ENCODE data around the gene UTY. TPM values are rescaled to one million over a fixed set of nuclear protein-coding genes. Genes with fewer than 3 reads are reported as not detected.

Gene UTY
- total and polyA plus RNA-seq, 2 of the 8 experiments (the other 6 are each of a cell fraction or from before 2014, with no cell fraction given): 7.2 to 20.4 TPM

DNA sequence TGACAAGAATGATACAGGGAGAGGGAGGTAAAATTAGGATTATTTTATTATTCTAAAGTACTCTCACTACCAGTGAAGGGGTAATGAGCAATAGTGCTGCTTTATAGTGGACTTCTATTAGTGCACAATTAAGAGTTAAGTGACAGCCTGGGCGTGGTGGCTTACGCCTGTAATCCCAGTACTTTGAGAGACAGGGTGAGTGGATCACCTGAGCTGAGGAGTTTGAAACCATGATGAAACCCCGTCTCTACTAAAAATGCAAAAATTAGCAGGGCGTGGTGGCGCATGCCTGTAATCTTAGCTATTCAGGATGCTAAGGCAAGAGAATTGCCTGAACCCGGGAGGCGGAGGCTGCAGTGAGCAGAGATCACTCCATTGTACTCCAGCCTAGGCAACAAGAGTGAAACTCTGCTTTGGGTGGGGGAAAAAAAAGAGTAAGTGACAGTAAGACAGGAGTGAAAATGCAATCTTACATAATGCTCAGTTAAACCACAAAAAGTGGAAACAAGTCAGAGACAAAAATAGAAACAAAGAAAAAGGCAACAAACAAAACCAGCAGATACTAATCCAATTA is 98.6 kb downstream of the UTY start:
- H2BK5ac ChIP-seq (ENCODE audit: low read depth, low read length): no peak overlapping the region
- H3K27me3 ChIP-seq (replicated peaks in 1 of 4; ENCODE audit: control insufficient read depth in 3 of 4, extremely low read depth in 1 of 4, insufficient read depth in 3 of 4, low read length in 3 of 4): no peaks in the 10 kb centered on the region
- H3K79me2 ChIP-seq (ENCODE audit: control insufficient read depth in 1 of 2, insufficient read depth in 2 of 2, low read length in 2 of 2): no peaks in the 10 kb centered on the region
- H3K27ac ChIP-seq (ENCODE audit: low read depth, low read length): no peak overlapping the region
- H3K36me3 ChIP-seq (ENCODE audit: control insufficient read depth in 2 of 4, insufficient read depth in 4 of 4, low read length in 3 of 4): 0 out of 8 replicates have a peak, but pooled peaks cover 0 to 3% (median 0%) of the 10 kb centered on the region in 4 experiments
- no peak overlapping the region for H2AFZ ChIP-seq (ENCODE audit: low read length)
- no peaks in the 10 kb centered on the region for H3K9me3 ChIP-seq (ENCODE audit: insufficient read depth in 2 of 2, low read depth in 1 of 2, low read length in 1 of 2)
- WGBS, 2 experiments (ENCODE audit: extremely low coverage in 1 of 2, insufficient coverage in 1 of 2, insufficient read length in 1 of 2, insufficient replicate concordance in 2 of 2, low coverage in 1 of 2, low lambda C conversion rate in 2 of 2, missing lambda C conversion rate in 1 of 2): 75% methylated on average over 7 of the region's 7 CpGs; no CpG with 5 or more reads in 1 of the 2 experiments
- H3K56ac ChIP-seq (replicated peaks; ENCODE audit: insufficient read length, low read depth, low read length): no peak overlapping the region
- no peak overlapping the region for H3K4ac ChIP-seq (replicated peaks; ENCODE audit: insufficient read length, low read depth, low read length)
- H3K9ac ChIP-seq (replicated peaks in 1 of 4; ENCODE audit: extremely low read depth in 1 of 4, low read depth in 3 of 4, low read length in 3 of 4): no peak overlapping the region
- no peaks in the 10 kb centered on the region for H3K79me1 ChIP-seq (ENCODE audit: low read depth, low read length)
- H3K14ac ChIP-seq (ENCODE audit: insufficient read length): no peak overlapping the region
- H3K4me1 ChIP-seq (replicated peaks in 1 of 4; ENCODE audit: control insufficient read depth in 3 of 4, insufficient read depth in 4 of 4, low read length in 3 of 4): no peaks in the 10 kb centered on the region; a peak in 1 of 7 replicates
- H2BK12ac ChIP-seq (ENCODE audit: low read depth, low read length): no peak overlapping the region
- H2BK120ac ChIP-seq (replicated peaks; ENCODE audit: low read depth, low read length): no peak overlapping the region
- H4K5ac ChIP-seq (ENCODE audit: insufficient read length, low read depth, low read length): no peak overlapping the region
- no peaks in the 10 kb centered on the region for H4K20me1 ChIP-seq (replicated peaks in 1 of 2; ENCODE audit: control insufficient read depth in 1 of 2, insufficient read depth in 2 of 2, low read length in 2 of 2)
- DNase-seq (ENCODE audit: low read depth in 1 of 2, low spot score in 2 of 2): no peak
- no peak for FAIRE-seq
- H3K23me2 ChIP-seq (ENCODE audit: low read depth, low read length): no peaks in the 10 kb centered on the region
- no peak overlapping the region for H2BK20ac ChIP-seq (ENCODE audit: low read length)
- H4K8ac ChIP-seq (ENCODE audit: extremely low read depth, insufficient read depth, low read length): no peak overlapping the region
- no peak overlapping the region for H3K18ac ChIP-seq (ENCODE audit: extremely low read depth, low read length)
- H2BK15ac ChIP-seq (ENCODE audit: low read length): no peak overlapping the region
- POLR2A ChIA-PET (ENCODE audit: partially characterized antibody): interaction anchor here (1.5 kb wide), 1 partner anchor 8 kb away, joined by 3 read pairs; no protein-coding TSS in a partner anchor
- H3K23ac ChIP-seq (ENCODE audit: insufficient read length): no peak overlapping the region
- H2AK5ac ChIP-seq (ENCODE audit: low read depth, low read length): no peak overlapping the region
- no peak for TF ChIP-seq SIN3A (conservative IDR thresholded peaks at IDR 0.05 in 1 of 2, IDR thresholded peaks at IDR 0.05 in 1 of 2; ENCODE audit: low read depth in 1 of 2, low read length in 2 of 2)
- no peak for TF ChIP-seq BRCA1 (IDR thresholded peaks at IDR 0.05; ENCODE audit: low read depth, low read length)
- no peak for TF ChIP-seq POU5F1 (IDR thresholded peaks at IDR 0.05; ENCODE audit: low read depth, low read length)
- no peak for TF ChIP-seq EP300 (IDR thresholded peaks at IDR 0.05; ENCODE audit: borderline replicate concordance in 1 of 2, low read depth in 2 of 2, low read length in 2 of 2)
- H3K4me2 ChIP-seq (ENCODE audit: insufficient read depth in 1 of 2, low read depth in 2 of 2, low read length in 2 of 2): no peak overlapping the region
- H4K91ac ChIP-seq (replicated peaks; ENCODE audit: insufficient read length, low read length): no peak overlapping the region
- no peak overlapping the region for H3K4me3 ChIP-seq (ENCODE audit: extremely low read depth in 1 of 4, insufficient read depth in 2 of 4, low read depth in 3 of 4, low read length in 4 of 4)
- CTCF ChIA-PET (ENCODE audit: partially characterized antibody): no interaction called here

All from H1 (cell line).